DOHH2 (cell line): Measurements from ENCODE around the gene LRRC37A.
"Not testable (repeated sequence)": the region's sequence is repeated elsewhere in the genome, so short reads cannot be mapped to it uniquely, and the experiment has no call there.

Experiments used
- H3F3A ChIP-seq: fragments of 200-600 bp; sonication (generic), shearing (Covaris generic); 2 replicates; pipeline ENCODE4 v1.6.0; 2016; ENCODE audit warnings: antibody characterized with exemption, mild to moderate bottlenecking; ENCODE audit not compliant: control insufficient read depth, insufficient read depth
- H3K27ac ChIP-seq: fragments of 200-600 bp; sonication (generic); 2 replicates; pipeline ENCODE4 v1.5.1; 2014; ENCODE audit warnings: low read depth, mild to moderate bottlenecking, low read length, moderate library complexity
- H3K27me3 ChIP-seq: fragments of 200-600 bp; sonication (generic); 2 replicates; pipeline ENCODE4 v1.6.1; 2014; ENCODE audit warnings: mild to moderate bottlenecking, low read length, mixed read lengths; ENCODE audit not compliant: control insufficient read depth
- H3K36me3 ChIP-seq: fragments of 200-600 bp; sonication (generic); 2 replicates; pipeline ENCODE4 v1.6.1; 2014; ENCODE audit warnings: mild to moderate bottlenecking, low read length, moderate library complexity, mixed read lengths; ENCODE audit not compliant: control insufficient read depth
- H3K4me1 ChIP-seq: fragments of 200-600 bp; sonication (generic); 2 replicates; pipeline ENCODE4 v1.6.1; 2014; ENCODE audit warnings: mild to moderate bottlenecking, low read length, mixed read lengths; ENCODE audit not compliant: control insufficient read depth
- H3K4me2 ChIP-seq: fragments of 200-600 bp; sonication (generic); 2 replicates; pipeline ENCODE4 v1.6.0; 2014; ENCODE audit warnings: mild to moderate bottlenecking, low read length, moderate library complexity
- H3K4me3 ChIP-seq: fragments of 200-600 bp; sonication (generic); 2 replicates; pipeline ENCODE4 v1.5.1; 2014; ENCODE audit warnings: mild to moderate bottlenecking, low read length, mixed read lengths
- H3K79me2 ChIP-seq: fragments of 200-600 bp; sonication (generic); 2 replicates; pipeline ENCODE4 v1.6.1; 2014; ENCODE audit warnings: mild to moderate bottlenecking, low read length, mixed read lengths; ENCODE audit not compliant: control insufficient read depth
- H3K9me2 ChIP-seq: fragments of 200-600 bp; sonication (generic); replicated peaks from 2 replicates; pipeline ENCODE4 v1.6.1; 2014; ENCODE audit warnings: mild to moderate bottlenecking, low read length, mixed read lengths; ENCODE audit not compliant: control insufficient read depth
- H3K9me3 ChIP-seq: fragments of 200-600 bp; sonication (generic); 2 replicates; pipeline ENCODE4 v1.6.1; 2014; ENCODE audit warnings: antibody characterized with exemption, low read length, mixed read lengths; ENCODE audit not compliant: control insufficient read depth, insufficient read depth
- H4K20me1 ChIP-seq: fragments of 200-600 bp; sonication (generic); 2 replicates; pipeline ENCODE4 v1.6.0; 2014; ENCODE audit warnings: low read depth, mild to moderate bottlenecking, antibody characterized with exemption, low read length, moderate library complexity; ENCODE audit not compliant: control insufficient read depth, insufficient read depth

LRRC37A gene

GRCh38 chr17:46341220-46341619, 46.3 kb downstream of the LRRC37A start:
- H3K9me2 ChIP-seq, H3K27ac ChIP-seq, H3K4me2 ChIP-seq, H3K79me2 ChIP-seq, H3K27me3 ChIP-seq, H3K4me3 ChIP-seq, H4K20me1 ChIP-seq, H3F3A ChIP-seq, H3K36me3 ChIP-seq, H3K9me3 ChIP-seq, H3K4me1 ChIP-seq: not testable (repeated sequence)

GRCh38 chr17:46342131-46342530, 47.2 kb downstream of the LRRC37A start:
- H3K4me3 ChIP-seq, H4K20me1 ChIP-seq, H3K4me2 ChIP-seq, H3K4me1 ChIP-seq, H3F3A ChIP-seq, H3K27ac ChIP-seq, H3K79me2 ChIP-seq, H3K27me3 ChIP-seq, H3K36me3 ChIP-seq, H3K9me2 ChIP-seq, H3K9me3 ChIP-seq: not testable (repeated sequence)

DNA sequence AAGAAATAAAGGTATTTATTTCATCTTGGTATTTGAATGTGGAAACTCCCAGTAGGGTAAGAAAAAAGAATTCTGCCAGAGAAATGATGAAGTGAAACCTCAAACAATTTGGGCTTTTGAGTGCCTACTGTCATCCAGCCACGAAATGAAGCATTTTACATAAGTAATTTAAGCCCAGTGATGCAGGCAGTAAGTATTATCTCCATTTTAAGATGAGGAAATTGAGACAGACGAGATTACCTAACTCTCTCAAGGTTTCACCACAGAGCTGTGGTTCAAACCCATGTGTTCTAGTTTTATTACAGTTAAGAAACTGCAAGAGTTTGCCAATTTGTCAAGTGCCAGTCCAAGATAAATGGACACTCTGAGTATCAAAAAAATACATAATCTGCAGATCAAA, 53.4 kb downstream of the LRRC37A start:
- H3K9me3 ChIP-seq, H3K9me2 ChIP-seq, H3K27ac ChIP-seq, H3K4me2 ChIP-seq, H3K27me3 ChIP-seq, H3K36me3 ChIP-seq, H4K20me1 ChIP-seq, H3F3A ChIP-seq, H3K79me2 ChIP-seq, H3K4me3 ChIP-seq, H3K4me1 ChIP-seq: not testable (repeated sequence)

GRCh38 chr17:46349060-46349459, 54.1 kb downstream of the LRRC37A start:
- not testable (repeated sequence) for H3F3A ChIP-seq, H4K20me1 ChIP-seq, H3K79me2 ChIP-seq, H3K36me3 ChIP-seq, H3K4me2 ChIP-seq, H3K9me2 ChIP-seq, H3K4me3 ChIP-seq, H3K9me3 ChIP-seq, H3K27me3 ChIP-seq, H3K4me1 ChIP-seq, H3K27ac ChIP-seq

- H4K20me1 ChIP-seq, H3K27ac ChIP-seq, H3K36me3 ChIP-seq, H3K9me3 ChIP-seq, H3K27me3 ChIP-seq, H3K79me2 ChIP-seq, H3K4me1 ChIP-seq, H3K4me3 ChIP-seq, H3K4me2 ChIP-seq, H3K9me2 ChIP-seq, H3F3A ChIP-seq: not testable (repeated sequence)
Measured at GRCh38 chr17:46353856-46354255, 58.9 kb downstream of the LRRC37A start.

GRCh38 chr17:46361145-46361735, 66.3 kb downstream of the LRRC37A start:
- not testable (repeated sequence) for H3K9me2 ChIP-seq, H3K9me3 ChIP-seq, H3F3A ChIP-seq, H3K36me3 ChIP-seq, H3K4me2 ChIP-seq, H3K27ac ChIP-seq, H3K79me2 ChIP-seq, H3K4me1 ChIP-seq, H3K4me3 ChIP-seq, H4K20me1 ChIP-seq, H3K27me3 ChIP-seq

DNA sequence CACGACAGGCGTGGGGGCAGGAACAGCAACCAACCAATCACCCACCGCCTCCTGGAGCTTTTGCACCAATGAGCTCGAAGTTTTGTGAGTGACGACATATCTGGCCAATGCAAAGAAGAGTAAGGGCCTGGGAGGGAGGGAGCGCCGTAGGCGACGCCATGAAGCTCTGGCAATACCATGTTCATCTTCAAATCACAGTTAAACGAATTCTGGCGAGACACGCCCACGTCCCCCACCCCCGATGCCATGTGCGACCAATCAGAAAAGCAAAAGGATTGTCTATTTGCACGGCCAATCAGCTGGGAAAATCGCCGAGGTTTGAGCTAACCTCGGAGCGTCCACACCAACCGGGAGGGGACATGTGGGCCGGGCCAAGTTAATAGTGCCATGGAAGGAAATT, 66.8 kb downstream of the LRRC37A start, which contains the start of gene ARL17B:
Gene ARL17B, minus strand, starts transcription at position 12 of the 400 bp plus-strand sequence. CDS start 3,369 bp downstream, outside the sequence.
- not testable (repeated sequence) for H3K4me3 ChIP-seq

DNA sequence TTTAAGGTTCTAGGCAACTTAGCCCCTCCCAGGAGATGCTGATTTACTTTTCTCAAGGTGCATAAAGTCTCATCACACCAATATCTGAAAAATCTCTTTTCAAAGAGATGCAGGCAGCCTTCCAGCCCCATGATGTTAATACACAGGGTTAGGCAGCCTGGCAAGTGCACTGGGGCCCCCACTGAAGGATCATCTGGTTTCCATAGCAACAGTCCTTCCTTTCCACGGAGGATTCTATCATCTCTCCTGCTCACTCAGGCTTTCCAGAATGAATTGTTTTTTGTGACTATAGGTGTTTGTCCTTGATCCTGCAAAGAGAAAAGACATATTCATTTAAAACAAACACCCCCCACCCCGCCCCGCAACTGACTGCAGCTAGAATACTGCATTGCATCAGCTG, 72.6 kb downstream of the LRRC37A start:
- H3K4me2 ChIP-seq, H3K27ac ChIP-seq, H3K79me2 ChIP-seq, H3K9me2 ChIP-seq, H3K27me3 ChIP-seq, H3F3A ChIP-seq, H3K4me1 ChIP-seq, H3K36me3 ChIP-seq, H4K20me1 ChIP-seq, H3K4me3 ChIP-seq, H3K9me3 ChIP-seq: not testable (repeated sequence)

More for the DNA sequence above, 66.8 kb downstream of the LRRC37A start, which contains the start of gene ARL17B:
- not testable (repeated sequence) for H3K27ac ChIP-seq, H3K27me3 ChIP-seq, H3F3A ChIP-seq, H3K4me1 ChIP-seq, H3K9me3 ChIP-seq, H3K36me3 ChIP-seq, H4K20me1 ChIP-seq, H3K4me2 ChIP-seq, H3K9me2 ChIP-seq, H3K79me2 ChIP-seq
